Measurements from ENCODE around the gene UBQLN4. TPM values are rescaled to one million over a fixed set of nuclear protein-coding genes. Genes with fewer than 3 reads are reported as not detected.

The UBQLN4 gene
- total and polyA plus RNA-seq, 2 donors (not counting 3 experiments of a cell fraction or from before 2014, with no cell fraction given): 50.5 to 50.8 TPM

DNA sequence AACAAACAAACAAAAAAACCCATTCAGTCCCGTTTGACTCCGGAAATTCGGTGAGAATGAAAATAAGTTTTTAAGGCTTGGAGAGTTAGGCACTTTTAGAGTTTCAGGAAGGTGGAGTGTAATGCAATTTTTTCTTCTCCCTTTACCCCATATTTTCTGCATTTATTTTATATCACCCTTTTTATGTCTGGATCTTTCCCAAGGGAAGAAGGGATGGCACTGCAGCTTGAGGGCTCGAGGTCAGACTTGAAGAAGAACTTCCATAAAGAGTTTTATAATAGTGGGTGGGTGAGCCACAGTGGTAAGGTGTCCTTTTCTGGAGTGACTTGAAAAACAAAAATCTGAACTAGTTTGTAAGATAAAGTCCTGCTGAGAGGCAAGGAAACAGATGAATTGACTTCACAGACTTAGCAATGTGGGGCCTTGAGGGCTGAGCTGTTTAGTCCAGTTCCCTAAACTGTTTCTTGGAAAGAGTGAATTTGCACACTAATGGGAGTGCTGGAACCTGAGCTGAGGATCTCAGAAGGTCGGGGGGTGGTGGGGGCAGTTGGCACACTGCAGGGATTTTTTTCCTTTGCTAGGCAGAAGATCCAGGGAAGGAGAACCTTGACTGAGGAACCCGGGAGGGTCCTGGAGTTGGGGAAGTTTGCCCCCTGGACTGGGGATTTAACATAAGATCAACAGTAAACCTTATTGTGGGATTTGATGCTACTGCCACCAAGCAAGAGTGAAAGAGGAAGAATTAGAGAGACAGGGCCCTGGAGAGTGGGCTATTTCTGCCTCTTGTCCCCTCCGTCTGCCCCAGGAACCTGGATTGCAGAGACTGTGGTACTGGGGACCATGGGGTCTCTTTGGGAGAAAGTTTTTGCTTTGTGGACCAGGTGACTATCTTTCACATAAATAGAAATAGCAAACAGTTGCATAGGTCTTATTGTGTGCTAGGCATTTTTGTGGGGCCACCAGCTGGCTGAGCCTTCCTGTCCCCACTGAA lies 30.5 kb upstream of the UBQLN4 start:
- TF ChIP-seq FOS (IDR thresholded peaks at IDR 0.05; ENCODE audit: borderline replicate concordance, insufficient read depth, low read length): no peak
- TF ChIP-seq, protein P1, sequence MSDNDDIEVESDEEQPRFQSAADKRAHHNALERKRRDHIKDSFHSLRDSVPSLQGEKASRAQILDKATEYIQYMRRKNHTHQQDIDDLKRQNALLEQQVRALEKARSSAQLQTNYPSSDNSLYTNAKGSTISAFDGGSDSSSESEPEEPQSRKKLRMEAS (IDR thresholded peaks at IDR 0.05; ENCODE audit: insufficient read depth, insufficient read length): no peak
- TF ChIP-seq MYC (IDR thresholded peaks at IDR 0.05; ENCODE audit: low read depth, low read length): no peak
- no peak for TF ChIP-seq GATA2 (IDR thresholded peaks at IDR 0.05; ENCODE audit: insufficient read depth, insufficient read length, low read depth, low read length)
- TF ChIP-seq POLR2AphosphoS5 (IDR thresholded peaks at IDR 0.05; ENCODE audit: insufficient read depth, low read depth, low read length): no peak
- TF ChIP-seq, protein P2, sequence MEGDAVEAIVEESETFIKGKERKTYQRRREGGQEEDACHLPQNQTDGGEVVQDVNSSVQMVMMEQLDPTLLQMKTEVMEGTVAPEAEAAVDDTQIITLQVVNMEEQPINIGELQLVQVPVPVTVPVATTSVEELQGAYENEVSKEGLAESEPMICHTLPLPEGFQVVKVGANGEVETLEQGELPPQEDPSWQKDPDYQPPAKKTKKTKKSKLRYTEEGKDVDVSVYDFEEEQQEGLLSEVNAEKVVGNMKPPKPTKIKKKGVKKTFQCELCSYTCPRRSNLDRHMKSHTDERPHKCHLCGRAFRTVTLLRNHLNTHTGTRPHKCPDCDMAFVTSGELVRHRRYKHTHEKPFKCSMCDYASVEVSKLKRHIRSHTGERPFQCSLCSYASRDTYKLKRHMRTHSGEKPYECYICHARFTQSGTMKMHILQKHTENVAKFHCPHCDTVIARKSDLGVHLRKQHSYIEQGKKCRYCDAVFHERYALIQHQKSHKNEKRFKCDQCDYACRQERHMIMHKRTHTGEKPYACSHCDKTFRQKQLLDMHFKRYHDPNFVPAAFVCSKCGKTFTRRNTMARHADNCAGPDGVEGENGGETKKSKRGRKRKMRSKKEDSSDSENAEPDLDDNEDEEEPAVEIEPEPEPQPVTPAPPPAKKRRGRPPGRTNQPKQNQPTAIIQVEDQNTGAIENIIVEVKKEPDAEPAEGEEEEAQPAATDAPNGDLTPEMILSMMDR (IDR thresholded peaks at IDR 0.05; ENCODE audit: extremely low read depth in 1 of 2, insufficient read depth in 1 of 2, low read depth in 1 of 2, low read length in 2 of 2): no peak
- TF ChIP-seq POLR2A (IDR thresholded peaks at IDR 0.05; ENCODE audit: low read depth, low read length): no peak
- TF ChIP-seq JUN (IDR thresholded peaks at IDR 0.05; ENCODE audit: borderline replicate concordance, insufficient read depth, insufficient read length, low read depth): no peak
- no peak for TF ChIP-seq EZH2 (IDR thresholded peaks at IDR 0.05; ENCODE audit: borderline replicate concordance, low read depth, low read length, severe bottlenecking)
- Histone ChIP-seq H3K27ac (ENCODE audit: insufficient read depth, low read depth, low read length) (no peak overlapping the region), H3K27me3 (ENCODE audit: control insufficient read depth in 2 of 2, insufficient read depth in 2 of 2, low read length in 2 of 2) (no peaks in the 10 kb centered on the region), H3K4me2 (ENCODE audit: insufficient read depth, low read length) (no peak overlapping the region), H4K20me1 (replicated peaks; ENCODE audit: control insufficient read depth, extremely low read depth, insufficient read depth, low read length) (no peaks in the 10 kb centered on the region), H3K9ac (replicated peaks; ENCODE audit: extremely low read depth, insufficient read depth, low read length) (no peak overlapping the region), H3K4me3 (replicated peaks in 1 of 3; ENCODE audit: insufficient read depth in 1 of 3, low read depth in 1 of 3, low read length in 3 of 3) (no peak overlapping the region), H3K9me3 (replicated peaks; ENCODE audit: control insufficient read depth, insufficient read depth, low read length) (no peaks in the 10 kb centered on the region), H3K4me1 (ENCODE audit: control insufficient read depth, extremely low read depth, insufficient read depth, low read length) (peaks cover 24% of the 10 kb centered on the region), H2AFZ (ENCODE audit: low read depth, low read length) (no peak overlapping the region), H3K36me3 (ENCODE audit: control insufficient read depth in 2 of 2, extremely low read depth in 1 of 2, insufficient read depth in 2 of 2, low read length in 2 of 2) (peaks cover 0 to 3% of the 10 kb centered on the region in 2 experiments), H3K79me2 (ENCODE audit: control insufficient read depth, insufficient read depth, low read length) (peaks cover 24% of the 10 kb centered on the region), H3K9me1 (replicated peaks; ENCODE audit: control insufficient read depth, extremely low read depth, insufficient read depth, low read length) (no peaks in the 10 kb centered on the region)
- BruUV-seq (replicated peaks): no TSS peak
- ChIA-PET CTCF (interaction anchor here (0.9 to 21.0 kb wide), 5 partner anchors 13 to 47 kb away, joined by 3 to 627 read pairs (median 10); no protein-coding TSS in a partner anchor), POLR2A (no interaction called here)
- DNase-seq (ENCODE audit: low read depth, low spot score) (no peak), FAIRE-seq (no peak)
- intact Hi-C loops (cut with micrococcal nuclease): loop anchor here (10.0 kb wide), 1 partner anchor 251 kb away; the partner anchor contains the start of genes CCT3 and TSACC
- dilution Hi-C loops (cut with MboI; ENCODE audit: extremely low pct_ligation_motif_present, low sequenced_read_pairs): no loop called here

All from endothelial cell of umbilical vein (primary cell).